Osteocyte (in vitro differentiated cells): ENCODE measurements around the gene ARFGAP1. TPM values are rescaled to one million over a fixed set of nuclear protein-coding genes. Genes with fewer than 3 reads are reported as not detected.

Source experiments
- DNase-seq: peaks from one replicate; pipeline ENCODE4 v3.0.0; 2021; ENCODE audit warnings: mixed read lengths; ENCODE audit not compliant: unreplicated experiment; ENCODE audit errors: extremely low spot score
- H3K27ac Mint-ChIP-seq: one replicate; pipeline ENCODE4 v1.8.0; 2021; ENCODE audit warnings: mild to moderate bottlenecking, mixed read lengths; ENCODE audit not compliant: unreplicated experiment
- H3K27me3 Mint-ChIP-seq: one replicate; pipeline ENCODE4 v1.8.0; 2021; ENCODE audit warnings: mixed read lengths; ENCODE audit not compliant: unreplicated experiment
- H3K36me3 Mint-ChIP-seq: one replicate; pipeline ENCODE4 v1.8.0; 2021; ENCODE audit warnings: mixed read lengths; ENCODE audit not compliant: unreplicated experiment
- H3K4me1 Mint-ChIP-seq: one replicate; pipeline ENCODE4 v1.8.0; 2021; ENCODE audit warnings: mixed read lengths; ENCODE audit not compliant: unreplicated experiment
- H3K4me3 Mint-ChIP-seq: one replicate; pipeline ENCODE4 v1.8.0; 2021; ENCODE audit warnings: mild to moderate bottlenecking, moderate library complexity, mixed read lengths; ENCODE audit not compliant: unreplicated experiment
- H3K9me3 Mint-ChIP-seq: one replicate; pipeline ENCODE4 v1.8.0; 2021; ENCODE audit warnings: mixed read lengths; ENCODE audit not compliant: unreplicated experiment
- CTCF ChIP-seq: fragments of 200-600 bp; sonication (generic); IDR thresholded peaks from 2 replicates; pipeline ENCODE4 v1.5.0; 2021; ENCODE audit warnings: antibody characterized with exemption, mild to moderate bottlenecking, moderate library complexity
- total RNA-seq: library from RNA; stranded (reverse); gene quantifications from 2 replicates; pipeline ENCODE4 v1.2.1, GENCODE V29; 2021

ARFGAP1 gene
- total RNA-seq, 1 donor from 2014 or later, result 119 TPM

- Mint-ChIP-seq H3K36me3 (peaks cover 11% of the 10 kb centered on the region), H3K27ac (no peak overlapping the region), H3K9me3 (no peaks in the 10 kb centered on the region), H3K4me1 (no peaks in the 10 kb centered on the region), H3K27me3 (no peaks in the 10 kb centered on the region), H3K4me3 (no peak overlapping the region)
- no peak for DNase-seq
- TF ChIP-seq CTCF, result no peak
Measured at GRCh38 chr20:63288581-63289251, 16.1 kb downstream of the ARFGAP1 start.

GRCh38 chr20:63289311-63290135, 16.9 kb downstream of the ARFGAP1 start:
- DNase-seq, result no peak
- H3K27ac Mint-ChIP-seq, result no peak overlapping the region
- H3K4me3 Mint-ChIP-seq, result no peak overlapping the region

GRCh38 chr20:63290136-63290676, 17.6 kb downstream of the ARFGAP1 start:
- Mint-ChIP-seq H3K36me3 (peaks cover 9% of the 10 kb centered on the region), H3K4me3 (no peak overlapping the region), H3K27me3 (no peaks in the 10 kb centered on the region), H3K27ac (no peak overlapping the region), H3K9me3 (no peaks in the 10 kb centered on the region), H3K4me1 (no peaks in the 10 kb centered on the region)
- TF ChIP-seq CTCF, result no peak
- no peak for DNase-seq

More at GRCh38 chr20:63289311-63290135, 16.9 kb downstream of the ARFGAP1 start:
- H3K4me1 Mint-ChIP-seq, result no peaks in the 10 kb centered on the region
- no peaks in the 10 kb centered on the region for H3K9me3 Mint-ChIP-seq
- no peaks in the 10 kb centered on the region for H3K27me3 Mint-ChIP-seq
- TF ChIP-seq CTCF, result no peak
- peaks cover 9% of the 10 kb centered on the region for H3K36me3 Mint-ChIP-seq

- Mint-ChIP-seq H3K4me3 (no peak overlapping the region), H3K36me3 (peaks cover 8% of the 10 kb centered on the region), H3K27ac (no peak overlapping the region), H3K9me3 (no peaks in the 10 kb centered on the region), H3K27me3 (no peaks in the 10 kb centered on the region), H3K4me1 (no peaks in the 10 kb centered on the region)
- peak; percentile 67 for TF ChIP-seq CTCF
- DNase-seq, result no peak
Measured at GRCh38 chr20:63290677-63291472, 18.3 kb downstream of the ARFGAP1 start.
